GM12878 (cell line): ENCODE measurements around the gene NOVA1. TPM values are rescaled to one million over a fixed set of nuclear protein-coding genes. Genes with fewer than 3 reads are reported as not detected.

Experiments
- ATAC-seq: fragments of 200-7000 bp; cut with Tn5 transposase; 3 replicates; pipeline ENCODE4 v1.9.1; 2020; ENCODE audit warnings: mild to moderate bottlenecking, moderate library complexity
- BruUV-seq: library from RNA; stranded (reverse); fragments of 400-500 nt; replicated peaks from 2 replicates; lab custom pipeline; 2021; lab: Mats Ljungman, UMichigan
- CTCF ChIA-PET: fragments of 300-600 bp; sonication (Branson Sonifier 250); formaldehyde crosslinking; extraction: SDS; loops from one replicate; lab custom pipeline; 2021; ENCODE audit warnings: inconsistent platforms; lab: Yijun Ruan, JAX
- POLR2A ChIA-PET: fragments of 350-600 bp; formaldehyde crosslinking; extraction: SDS; loops from one replicate; lab custom pipeline; 2021; ENCODE audit warnings: inconsistent platforms; lab: Charles Lee
- RAD21 ChIA-PET: fragments of 300-600 bp; sonication (Branson Sonifier 250); formaldehyde crosslinking; loops from one replicate; lab custom pipeline; 2023; ENCODE audit warnings: antibody characterized with exemption; ENCODE audit not compliant: unreplicated experiment; lab: Charles Lee
- SMC1A ChIA-PET: fragments of 300-600 bp; sonication (Branson Sonifier 250); formaldehyde crosslinking; loops from one replicate; lab custom pipeline; 2023; ENCODE audit not compliant: unreplicated experiment, uncharacterized antibody; lab: Charles Lee
- DNase-seq: peaks from one replicate; pipeline ENCODE4 v3.0.0-alpha.2; 2011; ENCODE audit warnings: low read depth, low spot score
- FAIRE-seq: peaks from 3 replicates; lab custom pipeline; 2011; peaks lifted over from hg19 to GRCh38; lab: Jason Lieb, UNC
- H2AFZ ChIP-seq: 2 replicates; pipeline ENCODE4 v1.6.0; 2011; ENCODE audit warnings: low read depth, low read length, control low read depth; ENCODE audit not compliant: control insufficient read depth
- H3K27ac ChIP-seq: 2 replicates; pipeline ENCODE4 v1.5.1; 2011; ENCODE audit warnings: control low read depth; ENCODE audit not compliant: control insufficient read depth, insufficient read depth
- H3K27me3 ChIP-seq, 2 experiments: replicated peaks in 1 of 2; 2 replicates each; pipeline versions ENCODE4 v1.6.0 to v1.6.1; 2011; ENCODE audit warnings: low read length in 1 of 2; ENCODE audit not compliant: control insufficient read depth in 2 of 2, insufficient read depth in 2 of 2
- H3K36me3 ChIP-seq, 2 experiments: 2 replicates each; pipeline ENCODE4 v1.5.1; 2011; ENCODE audit warnings: low read length in 1 of 2; ENCODE audit not compliant: control insufficient read depth in 2 of 2, insufficient read depth in 2 of 2
- H3K4me1 ChIP-seq: 2 replicates; pipeline ENCODE4 v1.6.1; 2011; ENCODE audit warnings: mild to moderate bottlenecking, low read length, moderate library complexity, mixed read lengths; ENCODE audit not compliant: control insufficient read depth, insufficient read depth
- H3K4me2 ChIP-seq: 2 replicates; pipeline ENCODE4 v1.6.0; 2011; ENCODE audit warnings: control low read depth; ENCODE audit not compliant: control insufficient read depth, insufficient read depth
- H3K4me3 ChIP-seq: fragments of 200-600 bp; sonication (generic); 2 replicates; pipeline ENCODE4 v1.5.1; 2016
- H3K79me2 ChIP-seq: 2 replicates; pipeline ENCODE4 v1.6.0; 2011; ENCODE audit warnings: low read length; ENCODE audit not compliant: control insufficient read depth, insufficient read depth
- H3K9ac ChIP-seq: 2 replicates; pipeline ENCODE4 v1.8.0; 2011; ENCODE audit warnings: low read length, control low read depth, mixed read lengths; ENCODE audit not compliant: control insufficient read depth, insufficient read depth
- H3K9me3 ChIP-seq: replicated peaks from 3 replicates; pipeline ENCODE4 v1.5.1; 2011; ENCODE audit warnings: mild to moderate bottlenecking, low read length; ENCODE audit not compliant: control insufficient read depth, insufficient read depth
- H4K20me1 ChIP-seq: 2 replicates; pipeline ENCODE4 v1.6.0; 2011; ENCODE audit not compliant: control insufficient read depth, insufficient read depth
- ATF3 ChIP-seq: IDR thresholded peaks from 2 replicates; pipeline ENCODE4 v1.6.1; 2011; ENCODE audit warnings: low read depth, mild to moderate bottlenecking, low read length, moderate library complexity, borderline replicate concordance; ENCODE audit errors: extremely low read depth
- CREM ChIP-seq: IDR thresholded peaks from 2 replicates; pipeline ENCODE4 v1.6.1; 2014; ENCODE audit warnings: antibody characterized with exemption, low read depth
- IRF3 ChIP-seq: fragments of 450-650 bp; IDR thresholded peaks from 2 replicates; pipeline ENCODE4 v1.6.1; 2014; ENCODE audit warnings: mild to moderate bottlenecking
- KLF5 ChIP-seq: fragments of 450-650 bp; IDR thresholded peaks from 2 replicates; pipeline ENCODE4 v1.6.1; 2014; ENCODE audit warnings: mild to moderate bottlenecking; ENCODE audit not compliant: partially characterized antibody
- SMAD5 ChIP-seq: IDR thresholded peaks from 2 replicates; pipeline ENCODE4 v1.6.1; 2016; ENCODE audit warnings: antibody characterized with exemption, low read depth
- WGBS: methylation state at CpG from one replicate; pipeline ENCODE4 v1.1.6; 2016; ENCODE audit warnings: low lambda C conversion rate; ENCODE audit not compliant: insufficient replicate concordance, insufficient coverage; ENCODE audit errors: missing lambda C conversion rate; 5-methylcytosine and 5-hydroxymethylcytosine counted together
- in situ Hi-C: fragments of 300-500 bp; cut with MboI; formaldehyde crosslinking; loops from 9 replicates; pipeline ENCODE4 v1.14.3; 2018; ENCODE audit warnings: mixed read lengths
- intact Hi-C: fragments of 100-400 bp; cut with micrococcal nuclease; formaldehyde crosslinking; loops from one replicate; pipeline ENCODE4 v1.14.2; 2022; ENCODE audit not compliant: unreplicated experiment
- polyA plus RNA-seq, 11 experiments: library from polyadenylated mRNA; depleted of rRNA in 4 of 11; unstranded in 6 of 11; stranded (reverse) in 5 of 11; fragments of >200 nt; fragmentation: Nextera tagmentation in 4 of 11; fragmentation: Illumina TruSeq in 1 of 11; extraction: Ambion mirVana in 4 of 11; extraction: Trizol in 1 of 11; gene quantifications; 1 replicate in 1 of 11; 2 replicates in 10 of 11; pipeline versions ENCODE4 v1.2.1 to v1.2.3, GENCODE V29; 2011 to 2016; ENCODE audit warnings: inconsistent platforms in 2 of 11, missing spikeins in 2 of 11, low read depth in 1 of 11
- total RNA-seq, 4 experiments: library from RNA; depleted of rRNA in 3 of 4; stranded (reverse); fragments of >200 nt in 3 of 4; fragmentation: Illumina TruSeq in 1 of 4; extraction: Trizol in 1 of 4; gene quantifications; 2 replicates each; pipeline versions ENCODE4 v1.2.1 to v1.2.3, GENCODE V29; 2013 to 2021
- TF ChIP-seq, protein P1 (sequence below): fragments of 450-650 bp; IDR thresholded peaks from 2 replicates; pipeline ENCODE4 v1.6.1; 2017; ENCODE audit warnings: mild to moderate bottlenecking, low read depth, inconsistent platforms; ENCODE audit not compliant: poor library complexity, severe bottlenecking

The NOVA1 gene
- total and polyA plus RNA-seq, 10 of the 15 experiments (the other 5 are each of a cell fraction or from before 2014, with no cell fraction given), result 0.05 to 0.41 TPM; not detected in 8

DNA sequence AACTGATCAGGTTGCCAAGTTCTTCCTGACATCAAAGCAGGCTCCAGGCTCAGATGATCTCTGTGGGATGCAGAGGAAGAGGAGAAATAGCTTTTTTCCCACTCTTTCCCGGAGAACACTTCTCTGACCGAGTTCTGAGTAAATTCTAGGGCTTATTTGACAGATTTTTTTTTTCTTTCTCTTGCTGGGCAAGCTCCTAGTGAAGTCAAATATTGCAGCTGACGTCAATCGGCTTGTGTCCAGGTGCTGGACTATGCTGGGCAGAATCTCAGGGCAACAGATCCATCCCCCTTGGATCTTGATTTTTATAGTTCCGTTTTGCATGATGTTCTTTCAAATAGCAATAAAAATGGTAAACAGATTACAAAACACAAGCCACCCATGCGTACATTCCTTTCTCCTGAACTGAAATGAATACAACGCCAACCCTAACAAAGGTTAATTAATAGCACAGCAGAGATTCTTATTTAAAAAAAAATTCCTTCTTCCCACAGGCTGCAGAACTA is 182.2 kb downstream of the NOVA1 start:
- FAIRE-seq, result no peak
- POLR2A ChIA-PET, result no interaction called here

More for the DNA sequence above, 182.2 kb downstream of the NOVA1 start:
- whole genome bisulfite sequencing, result 22% methylated on average over 7 of the region's 7 CpGs
- Histone ChIP-seq H3K9ac (no peak overlapping the region), H3K9me3 (no peaks in the 10 kb centered on the region), H4K20me1 (no peaks in the 10 kb centered on the region), H3K4me1 (no peaks in the 10 kb centered on the region)
- in situ Hi-C loops (no loop called here), intact Hi-C loops (no loop called here)
- ATAC-seq, result no peak
- no peak for TF ChIP-seq IRF3
- TF ChIP-seq CREM, result no peak
- no peak for TF ChIP-seq KLF5
- no peak for TF ChIP-seq SMAD5
- no peak for TF ChIP-seq ATF3
- TF ChIP-seq, protein P1, sequence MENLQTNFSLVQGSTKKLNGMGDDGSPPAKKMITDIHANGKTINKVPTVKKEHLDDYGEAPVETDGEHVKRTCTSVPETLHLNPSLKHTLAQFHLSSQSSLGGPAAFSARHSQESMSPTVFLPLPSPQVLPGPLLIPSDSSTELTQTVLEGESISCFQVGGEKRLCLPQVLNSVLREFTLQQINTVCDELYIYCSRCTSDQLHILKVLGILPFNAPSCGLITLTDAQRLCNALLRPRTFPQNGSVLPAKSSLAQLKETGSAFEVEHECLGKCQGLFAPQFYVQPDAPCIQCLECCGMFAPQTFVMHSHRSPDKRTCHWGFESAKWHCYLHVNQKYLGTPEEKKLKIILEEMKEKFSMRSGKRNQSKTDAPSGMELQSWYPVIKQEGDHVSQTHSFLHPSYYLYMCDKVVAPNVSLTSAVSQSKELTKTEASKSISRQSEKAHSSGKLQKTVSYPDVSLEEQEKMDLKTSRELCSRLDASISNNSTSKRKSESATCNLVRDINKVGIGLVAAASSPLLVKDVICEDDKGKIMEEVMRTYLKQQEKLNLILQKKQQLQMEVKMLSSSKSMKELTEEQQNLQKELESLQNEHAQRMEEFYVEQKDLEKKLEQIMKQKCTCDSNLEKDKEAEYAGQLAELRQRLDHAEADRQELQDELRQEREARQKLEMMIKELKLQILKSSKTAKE, result no peak
- TF ChIP-seq, all 136 proteins: peak for 0
- no peaks in the 10 kb centered on the region for H3K27me3 ChIP-seq
- DNase-seq, result no peak
- H3K79me2 ChIP-seq, result no peaks in the 10 kb centered on the region
- H2AFZ ChIP-seq, result no peak overlapping the region
- RAD21 ChIA-PET, result no interaction called here
- H3K36me3 ChIP-seq, result no peaks in the 10 kb centered on the region
- no peak overlapping the region for H3K27ac ChIP-seq
- CTCF ChIA-PET, result no interaction called here
- no TSS peak for BruUV-seq
- H3K4me2 ChIP-seq, result no peak overlapping the region
- H3K4me3 ChIP-seq, result no peak overlapping the region
- SMC1A ChIA-PET, result no interaction called here
